Epithelial cell of esophagus (primary cell): ENCODE data around the gene KDM4C.

Experiments
- DNase-seq: peaks from one replicate; pipeline ENCODE4 v3.0.0; 2010; ENCODE audit warnings: low read depth
- H3K4me3 ChIP-seq: 2 replicates; pipeline ENCODE4 v1.5.1; 2011; ENCODE audit warnings: mild to moderate bottlenecking, low read length, control low read depth
- CTCF ChIP-seq: IDR thresholded peaks from 2 replicates; pipeline ENCODE4 v1.5.1; 2011; ENCODE audit warnings: low read depth, mild to moderate bottlenecking, low read length, control low read depth, inconsistent platforms; ENCODE audit not compliant: insufficient read depth; ENCODE audit errors: missing control alignments

The KDM4C gene

GRCh38 chr9:6894135-6894534 lies 136.4 kb downstream of the KDM4C start:
- no peak for DNase-seq
- H3K4me3 ChIP-seq: no peak overlapping the region
- TF ChIP-seq CTCF: no peak

- no peak overlapping the region for H3K4me3 ChIP-seq
- DNase-seq: no peak
- no peak for TF ChIP-seq CTCF
Measured at GRCh38 chr9:6895754-6896153, 138.0 kb downstream of the KDM4C start.

GRCh38 chr9:6896562-6896961 lies 138.8 kb downstream of the KDM4C start:
- DNase-seq: peak; percentile 55
- no peak overlapping the region for H3K4me3 ChIP-seq

GRCh38 chr9:6897207-6897822 lies 139.5 kb downstream of the KDM4C start:
- no peak for TF ChIP-seq CTCF
- no peak for DNase-seq

More at GRCh38 chr9:6896562-6896961, 138.8 kb downstream of the KDM4C start:
- TF ChIP-seq CTCF: no peak

GRCh38 chr9:6897898-6898302 lies 140.1 kb downstream of the KDM4C start:
- no peak for DNase-seq
- TF ChIP-seq CTCF: no peak
- no peak overlapping the region for H3K4me3 ChIP-seq

More at GRCh38 chr9:6897207-6897822, 139.5 kb downstream of the KDM4C start:
- H3K4me3 ChIP-seq: no peak overlapping the region

- TF ChIP-seq CTCF: no peak
- DNase-seq: no peak
- H3K4me3 ChIP-seq: no peak overlapping the region
Measured at GRCh38 chr9:6899274-6899673, 141.5 kb downstream of the KDM4C start.

GRCh38 chr9:6900440-6900883 lies 142.7 kb downstream of the KDM4C start:
- no peak for TF ChIP-seq CTCF
- no peak overlapping the region for H3K4me3 ChIP-seq
- DNase-seq: no peak
